SW480 (cell line): ENCODE results near the gene PPP1R14C.
A peak's percentile ranks its signal among the peaks of the same experiment; 100 is the strongest.

ENCODE experiments used
- DNase-seq: peaks from one replicate; pipeline ENCODE4 v3.0.0-alpha.2; 2016; ENCODE audit warnings: low spot score

PPP1R14C gene

GRCh38 chr6:150296890-150297289 is 154.0 kb downstream of the PPP1R14C start:
- DNase-seq = no peak

GRCh38 chr6:150297327-150298029 is 154.6 kb downstream of the PPP1R14C start:
- peak; percentile 9 for DNase-seq

GRCh38 chr6:150298030-150298380 is 155.2 kb downstream of the PPP1R14C start:
- no peak for DNase-seq

- DNase-seq = no peak
Measured at GRCh38 chr6:150298676-150299075, 155.8 kb downstream of the PPP1R14C start.
